Testis (tissue), 2 donors: Measurements from ENCODE around the gene SIRT4.

ENCODE experiments used
- CTCF ChIP-seq, 3 experiments: fragments of 450-650 bp in 2 of 3; fragments of 200-600 bp in 1 of 3; sonication (generic) in 1 of 3; IDR thresholded peaks; one replicate each; pipeline ENCODE4 v1.5.1; 2016 to 2019; ENCODE audit warnings: antibody characterized with exemption in 3 of 3, mild to moderate bottlenecking in 2 of 3, moderate library complexity in 1 of 3
- POLR2A ChIP-seq: fragments of 450-650 bp; IDR thresholded peaks from one replicate; pipeline ENCODE4 v1.6.1; 2017; ENCODE audit warnings: antibody characterized with exemption, mild to moderate bottlenecking, moderate library complexity

GRCh38 chr12:120324841-120325417, 22.8 kb downstream of the SIRT4 start:
- no peak for TF ChIP-seq CTCF (IDR thresholded peaks at IDR 0.05)
- no peak for TF ChIP-seq POLR2A
